HG03521 (cell line): ENCODE data around the gene TBC1D14.
A peak's percentile ranks its signal among the peaks of the same experiment; 100 is the strongest.

Experiments
- ATAC-seq: cut with Tn5 transposase; IDR thresholded peaks from one replicate; pipeline ENCODE4 v1.9.1; 2021; ENCODE audit warnings: mild to moderate bottlenecking, moderate library complexity; ENCODE audit not compliant: unreplicated experiment

TBC1D14 gene

GRCh38 chr4:7052923-7053715 is 143.5 kb downstream of the TBC1D14 start:
- no peak for ATAC-seq

GRCh38 chr4:7054106-7054880 is 144.7 kb downstream of the TBC1D14 start:
- no peak for ATAC-seq

GRCh38 chr4:7055111-7055989 is 145.7 kb downstream of the TBC1D14 start:
- ATAC-seq: no peak

- no peak for ATAC-seq
Measured at GRCh38 chr4:7055990-7056325, 146.3 kb downstream of the TBC1D14 start.

GRCh38 chr4:7058792-7059191 is 149.2 kb downstream of the TBC1D14 start:
- ATAC-seq: no peak

GRCh38 chr4:7059662-7060061 is 150.0 kb downstream of the TBC1D14 start:
- no peak for ATAC-seq

- no peak for ATAC-seq
Measured at GRCh38 chr4:7060346-7061150, 150.9 kb downstream of the TBC1D14 start.

GRCh38 chr4:7061815-7062214 is 152.2 kb downstream of the TBC1D14 start:
- ATAC-seq: no peak

GRCh38 chr4:7062816-7063215 is 153.2 kb downstream of the TBC1D14 start:
- no peak for ATAC-seq

- no peak for ATAC-seq
Measured at GRCh38 chr4:7063362-7063761, 153.7 kb downstream of the TBC1D14 start.

GRCh38 chr4:7066006-7066405 is 156.4 kb downstream of the TBC1D14 start:
- ATAC-seq: no peak

- ATAC-seq: no peak
Measured at GRCh38 chr4:7066493-7066892, 156.9 kb downstream of the TBC1D14 start.

- ATAC-seq: no peak
Measured at GRCh38 chr4:7067126-7067451, 157.5 kb downstream of the TBC1D14 start.

GRCh38 chr4:7067452-7068278 is 158.0 kb downstream of the TBC1D14 start, which contains the start of gene GRPEL1:
Gene GRPEL1, minus strand, starts transcription at chr4:7068064. Its CDS starts 32 bp downstream, at chr4:7068032.
- ATAC-seq: peak; percentile 85

- peak; percentile 20 for ATAC-seq
Measured at GRCh38 chr4:7068279-7068842, 158.7 kb downstream of the TBC1D14 start.

- ATAC-seq: no peak
Measured at GRCh38 chr4:7068883-7069282, 159.3 kb downstream of the TBC1D14 start.

GRCh38 chr4:7070729-7071511 is 161.3 kb downstream of the TBC1D14 start:
- ATAC-seq: peak; percentile 28

- ATAC-seq: no peak
Measured at GRCh38 chr4:7073059-7073458, 163.4 kb downstream of the TBC1D14 start.
